Thoracic aorta (tissue), 2 donors: ENCODE measurements around the gene HOXD1. TPM values are rescaled to one million over a fixed set of nuclear protein-coding genes. Genes with fewer than 3 reads are reported as not detected.

Experiments
- ATAC-seq: fragments of 150-250 bp; one replicate; pipeline ENCODE4 v1.8.0; 2017; ENCODE audit warnings: low read depth; ENCODE audit not compliant: insufficient number of reproducible peaks, low FRiP score
- DNase-seq: peaks from one replicate; pipeline ENCODE4 v3.0.0-alpha.2; 2020; ENCODE audit warnings: low spot score
- H3K27ac ChIP-seq, 2 donors: fragments of 200-600 bp; sonication (generic); 1 replicate in 1 of 2; 2 replicates in 1 of 2; pipeline ENCODE4 v1.5.1; 2016; ENCODE audit warnings: mild to moderate bottlenecking in 2 of 2, moderate library complexity in 2 of 2
- H3K27me3 ChIP-seq: fragments of 200-600 bp; sonication (generic); replicated peaks from 2 replicates; pipeline ENCODE4 v1.6.0; 2016; ENCODE audit warnings: mild to moderate bottlenecking; ENCODE audit not compliant: insufficient read depth
- H3K36me3 ChIP-seq: fragments of 200-600 bp; sonication (generic); one replicate; pipeline ENCODE4 v1.5.1; 2016
- H3K4me1 ChIP-seq, 2 donors: fragments of 200-600 bp; sonication (generic); 1 replicate in 1 of 2; 2 replicates in 1 of 2; pipeline versions ENCODE4 v1.5.1 to v1.6.0; 2016; ENCODE audit warnings: low read depth in 2 of 2, mild to moderate bottlenecking in 1 of 2; ENCODE audit not compliant: control insufficient read depth in 1 of 2
- H3K4me3 ChIP-seq: fragments of 200-600 bp; sonication (generic); 2 replicates; pipeline ENCODE4 v1.5.1; 2016; ENCODE audit warnings: mild to moderate bottlenecking
- H3K9me3 ChIP-seq: fragments of 200-600 bp; sonication (generic); 2 replicates; pipeline ENCODE4 v1.5.1; 2016
- CTCF ChIP-seq: fragments of 200-600 bp; sonication (generic); IDR thresholded peaks from one replicate; pipeline ENCODE4 v1.5.1; 2019; ENCODE audit warnings: antibody characterized with exemption
- total RNA-seq, 2 donors: library from RNA; depleted of rRNA; stranded (reverse); fragments of >200 nt; gene quantifications; one replicate each; pipeline versions ENCODE4 v1.1.0 to v1.2.3, GENCODE V29; 2016

HOXD1 gene
- total RNA-seq, 2 donors from 2014 or later, result 0.71 TPM; not detected in 1

- no peak overlapping the region for H3K27ac ChIP-seq
- H3K36me3 ChIP-seq, result no peaks in the 10 kb centered on the region
- H3K9me3 ChIP-seq, result no peaks in the 10 kb centered on the region
- peaks cover 11 to 23% of the 10 kb centered on the region in 2 donors for H3K4me1 ChIP-seq
- ATAC-seq, result no peak
- no peak overlapping the region for H3K4me3 ChIP-seq
- no peak for TF ChIP-seq CTCF
- peaks cover 6% of the 10 kb centered on the region for H3K27me3 ChIP-seq
- DNase-seq, result no peak
These were observed 3.7 kb upstream of the HOXD1 start for GRCh38 chr2:176184749-176185148.

GRCh38 chr2:176186024-176186423 lies 2.4 kb upstream of the HOXD1 start:
- no peak overlapping the region for H3K4me3 ChIP-seq
- no peaks in the 10 kb centered on the region for H3K9me3 ChIP-seq
- peaks cover 14% of the 10 kb centered on the region for H3K27me3 ChIP-seq
- ATAC-seq (no peak), DNase-seq (no peak)
- no peak for TF ChIP-seq CTCF
- H3K27ac ChIP-seq, result no peak overlapping the region
- H3K36me3 ChIP-seq, result no peaks in the 10 kb centered on the region
- peaks cover 14 to 28% of the 10 kb centered on the region in 2 donors for H3K4me1 ChIP-seq

- no peak for ATAC-seq
- no peaks in the 10 kb centered on the region for H3K36me3 ChIP-seq
- no peak for DNase-seq
- H3K27ac ChIP-seq, result no peak overlapping the region
- H3K9me3 ChIP-seq, result no peaks in the 10 kb centered on the region
- TF ChIP-seq CTCF, result no peak
- peaks cover 14% of the 10 kb centered on the region for H3K27me3 ChIP-seq
- H3K4me1 ChIP-seq, result peaks cover 14 to 28% of the 10 kb centered on the region in 2 donors
- H3K4me3 ChIP-seq, result peak overlapping the region; percentile 74
These were observed 1.1 kb upstream of the HOXD1 start for GRCh38 chr2:176187200-176187898.

GRCh38 chr2:176188774-176189680 lies 559 bp downstream of the HOXD1 start:
- ATAC-seq, result no peak
- Histone ChIP-seq H3K27me3 (peaks cover 14% of the 10 kb centered on the region), H3K27ac (no peak overlapping the region)

More at GRCh38 chr2:176188774-176189680, 559 bp downstream of the HOXD1 start:
- Histone ChIP-seq H3K4me3 (peak overlapping the region; percentile 74), H3K36me3 (no peaks in the 10 kb centered on the region), H3K4me1 (peaks cover 14 to 28% of the 10 kb centered on the region in 2 donors), H3K9me3 (no peaks in the 10 kb centered on the region)
- no peak for TF ChIP-seq CTCF
- DNase-seq, result no peak
